Ovary (tissue), 9 donors: ENCODE data around the gene PHPT1. TPM values are rescaled to one million over a fixed set of nuclear protein-coding genes. Genes with fewer than 3 reads are reported as not detected.
"Not testable (repeated sequence)": the region's sequence is repeated elsewhere in the genome, so short reads cannot be mapped to it uniquely, and the experiment has no call there.

Experiments used
- DNase-seq, 5 donors: peaks; one replicate each; pipeline ENCODE4 v3.0.0-alpha.2; 2019 to 2020
- H3K27ac ChIP-seq, 2 donors: fragments of 200-600 bp; one replicate each; pipeline versions ENCODE4 v1.5.1 to v1.8.0; 2019 to 2022
- H3K27me3 ChIP-seq: fragments of 200-600 bp; one replicate; pipeline ENCODE4 v1.8.0; 2022
- H3K36me3 ChIP-seq: fragments of 200-600 bp; sonication (generic); one replicate; pipeline ENCODE4 v1.5.1; 2019
- H3K4me1 ChIP-seq: one replicate; pipeline ENCODE4 v1.8.1; 2013; ENCODE audit warnings: mild to moderate bottlenecking, moderate library complexity; ENCODE audit not compliant: insufficient read depth
- H3K4me3 ChIP-seq: fragments of 200-600 bp; sonication (generic); one replicate; pipeline ENCODE4 v1.5.1; 2017
- H3K9me3 ChIP-seq, 2 donors: fragments of 200-600 bp in 1 of 2; sonication (generic) in 1 of 2; one replicate each; pipeline versions ENCODE4 v1.5.1 to v1.8.1; 2013 to 2019; ENCODE audit warnings: mild to moderate bottlenecking in 1 of 2, moderate library complexity in 1 of 2
- CTCF ChIP-seq, 3 donors: fragments of 450-650 bp in 2 of 3; fragments of 200-600 bp in 1 of 3; IDR thresholded peaks; one replicate each; pipeline versions ENCODE4 v1.5.1 to v1.8.0; 2016 to 2022; ENCODE audit warnings: antibody characterized with exemption in 3 of 3, mild to moderate bottlenecking in 1 of 3
- EP300 ChIP-seq: sonication (generic); formaldehyde crosslinking; IDR thresholded peaks from one replicate; pipeline ENCODE4 v1.6.1; 2017; ENCODE audit warnings: antibody characterized with exemption
- POLR2A ChIP-seq: fragments of 450-650 bp; IDR thresholded peaks from one replicate; pipeline ENCODE4 v1.6.1; 2017; ENCODE audit warnings: antibody characterized with exemption, mild to moderate bottlenecking, moderate library complexity
- WGBS, 3 donors: extraction: QIAGEN DNeasy Blood & Tissue Kit in 1 of 3; methylation state at CpG; one replicate each; pipeline versions ENCODE4 v1.1.5 to v1.1.7; 2013 to 2017; 5-methylcytosine and 5-hydroxymethylcytosine counted together
- intact Hi-C, 4 donors: fragments of 100-400 bp; cut with DNase I; formaldehyde crosslinking; loops; one replicate each; pipeline versions ENCODE4 v1.11.0 to v1.15.1; 2022 to 2023
- polyA plus RNA-seq, 2 donors: library from polyadenylated mRNA; stranded (reverse); fragments of 200-250 nt in 1 of 2; fragments of 350-450 nt in 1 of 2; fragmentation: Illumina TruSeq in 1 of 2; extraction: RNeasy Lipid Tissue Mini Kit (QIAGEN cat#74804) in 1 of 2; gene quantifications; one replicate each; pipeline ENCODE4 v1.2.3, GENCODE V29; 2013 to 2014
- total RNA-seq, 7 donors: library from RNA; depleted of rRNA in 2 of 7; stranded (reverse); fragments of >200 nt in 2 of 7; fragmentation: NEBNext Ultra II Directional in 3 of 7; extraction: Animal tissue kit (Norgen Biotek cat#: 25700) in 3 of 7; gene quantifications; one replicate each; pipeline versions ENCODE4 v1.1.0 to v1.2.4, GENCODE V29; 2016 to 2023
- donor health status: DM: no; HTN: no; CAD: no; lungs with moderate emphysema.
- donor health status: DM: no; HTN: no; CAD: no.
- donor health status: Bipolar disorder and iron deficiency.
- donor health status: DM: yes; HTN: yes; CAD: no.
- donor health status: DM: no; HTN: no; CAD: no.
- donor health status: DM: yes; HTN: yes; CAD: no.

The PHPT1 gene
- total and polyA plus RNA-seq, 9 donors: 18.1 to 132 (median 76.8) TPM

- H3K36me3 ChIP-seq, H3K4me3 ChIP-seq, H3K9me3 ChIP-seq, H3K27ac ChIP-seq: not testable (repeated sequence)
- 2 to 6% (median 5%) methylated on average over 52 to 99 of the region's 99 CpGs for whole genome bisulfite sequencing, 3 donors
- Histone ChIP-seq H3K4me1 (peaks cover 15% of the 10 kb centered on the region), H3K27me3 (peaks cover 14% of the 10 kb centered on the region)
- peak in 3 of 5 donors; percentile 56 to 75 (median 70) for DNase-seq
- TF ChIP-seq CTCF (IDR thresholded peaks at IDR 0.05): peak; percentile 47 to 54 (median 53)
- intact Hi-C loops: loop anchor here in 1 of 4 donors (10.0 kb wide), 2 partner anchors 49 to 101 kb away; partner anchors contain the start of genes C8G, CCDC183, FBXW5 and TMEM141
Observed at GRCh38 chr9:136843801-136844740, 5.1 kb upstream of the PHPT1 start.

GRCh38 chr9:136844761-136845464 lies 4.3 kb upstream of the PHPT1 start:
- TF ChIP-seq EP300: no peak
- no peak for TF ChIP-seq POLR2A
- TF ChIP-seq CTCF (IDR thresholded peaks at IDR 0.05): no peak
- no peak for DNase-seq
- no peaks in the 10 kb centered on the region for H3K9me3 ChIP-seq
- no peak overlapping the region for H3K4me3 ChIP-seq
- H3K27ac ChIP-seq: no peak overlapping the region
- WGBS, 3 donors: 15 to 55% (median 22%) methylated on average over 45 to 88 of the region's 88 CpGs
- peaks cover 17% of the 10 kb centered on the region for H3K4me1 ChIP-seq
- H3K27me3 ChIP-seq: peaks cover 14% of the 10 kb centered on the region
- no peaks in the 10 kb centered on the region for H3K36me3 ChIP-seq
- intact Hi-C loops: loop anchor here in 1 of 4 donors (5.0 to 10.0 kb wide), 3 partner anchors 50 to 187 kb away; partner anchors contain the start of genes C8G, CCDC183, FBXW5 and FUT7

- no peak overlapping the region for H3K27ac ChIP-seq
- peaks cover 19% of the 10 kb centered on the region for H3K4me1 ChIP-seq
- H3K9me3 ChIP-seq: no peaks in the 10 kb centered on the region
- no peaks in the 10 kb centered on the region for H3K36me3 ChIP-seq
- no peak overlapping the region for H3K4me3 ChIP-seq
- 28 to 44% (median 31%) methylated on average over 72 to 102 of the region's 102 CpGs for WGBS, 3 donors
- DNase-seq: no peak
- peaks cover 14% of the 10 kb centered on the region for H3K27me3 ChIP-seq
- intact Hi-C loops: loop anchor here in 1 of 4 donors (5.0 to 10.0 kb wide), 3 partner anchors 51 to 187 kb away; partner anchors contain the start of genes C8G, CCDC183, FBXW5 and FUT7
- TF ChIP-seq EP300: no peak
- no peak for TF ChIP-seq POLR2A
- TF ChIP-seq CTCF (IDR thresholded peaks at IDR 0.05): no peak
Observed at GRCh38 chr9:136845465-136846260, 3.5 kb upstream of the PHPT1 start.
